HG02840 (cell line): Measurements from ENCODE around the gene MOB3B.
"Not testable (repeated sequence)": the region's sequence is repeated elsewhere in the genome, so short reads cannot be mapped to it uniquely, and the experiment has no call there.

Experiments
- ATAC-seq: cut with Tn5 transposase; IDR thresholded peaks from one replicate; pipeline ENCODE4 v1.9.1; 2021; ENCODE audit warnings: mild to moderate bottlenecking, moderate library complexity, moderate number of reproducible peaks; ENCODE audit not compliant: unreplicated experiment, low FRiP score

Gene MOB3B

GRCh38 chr9:27453860-27454553 is 75.6 kb downstream of the MOB3B start:
- no peak for ATAC-seq

- no peak for ATAC-seq
Measured at GRCh38 chr9:27451207-27451797, 78.3 kb downstream of the MOB3B start.

GRCh38 chr9:27450752-27451151 is 78.9 kb downstream of the MOB3B start:
- no peak for ATAC-seq

GRCh38 chr9:27448356-27448755 is 81.3 kb downstream of the MOB3B start:
- ATAC-seq, result not testable (repeated sequence)

- no peak for ATAC-seq
Measured at GRCh38 chr9:27447031-27447683, 82.5 kb downstream of the MOB3B start.

GRCh38 chr9:27445688-27446087 is 83.9 kb downstream of the MOB3B start:
- ATAC-seq, result no peak

- ATAC-seq, result no peak
Measured at GRCh38 chr9:27445057-27445595, 84.5 kb downstream of the MOB3B start.

GRCh38 chr9:27442464-27442863 is 87.2 kb downstream of the MOB3B start:
- no peak for ATAC-seq

GRCh38 chr9:27441741-27442070 is 87.9 kb downstream of the MOB3B start:
- peak; percentile 79 for ATAC-seq

GRCh38 chr9:27440888-27441740 is 88.5 kb downstream of the MOB3B start:
- peak; percentile 46 for ATAC-seq

GRCh38 chr9:27438522-27438921 is 91.1 kb downstream of the MOB3B start:
- ATAC-seq, result no peak

- no peak for ATAC-seq
Measured at GRCh38 chr9:27437652-27438373, 91.8 kb downstream of the MOB3B start.

- ATAC-seq, result no peak
Measured at GRCh38 chr9:27436234-27436633, 93.4 kb downstream of the MOB3B start.

- no peak for ATAC-seq
Measured at GRCh38 chr9:27433631-27434325, 95.8 kb downstream of the MOB3B start.

GRCh38 chr9:27432308-27432707 is 97.3 kb downstream of the MOB3B start:
- no peak for ATAC-seq

GRCh38 chr9:27431543-27432147 is 98.0 kb downstream of the MOB3B start:
- ATAC-seq, result no peak

GRCh38 chr9:27430750-27431535 is 98.7 kb downstream of the MOB3B start:
- ATAC-seq, result no peak

GRCh38 chr9:27429917-27430316 is 99.7 kb downstream of the MOB3B start:
- no peak for ATAC-seq
